ENCODE measurements around the gene LRRC45.

LRRC45 gene

GRCh38 chr17:81993729-81994592, 29.1 kb upstream of the LRRC45 start:
- no peak overlapping the region for H3K27ac ChIP-seq
- DNase-seq (ENCODE audit: low read depth, low spot score), result no peak

- DNase-seq (ENCODE audit: low read depth, low spot score), result no peak
- no peak overlapping the region for H3K27ac ChIP-seq
Measured at GRCh38 chr17:81994593-81995462, 28.3 kb upstream of the LRRC45 start.

GRCh38 chr17:81995463-81996231, 27.5 kb upstream of the LRRC45 start:
- DNase-seq (ENCODE audit: low read depth, low spot score), result no peak
- no peak overlapping the region for H3K27ac ChIP-seq

DNA sequence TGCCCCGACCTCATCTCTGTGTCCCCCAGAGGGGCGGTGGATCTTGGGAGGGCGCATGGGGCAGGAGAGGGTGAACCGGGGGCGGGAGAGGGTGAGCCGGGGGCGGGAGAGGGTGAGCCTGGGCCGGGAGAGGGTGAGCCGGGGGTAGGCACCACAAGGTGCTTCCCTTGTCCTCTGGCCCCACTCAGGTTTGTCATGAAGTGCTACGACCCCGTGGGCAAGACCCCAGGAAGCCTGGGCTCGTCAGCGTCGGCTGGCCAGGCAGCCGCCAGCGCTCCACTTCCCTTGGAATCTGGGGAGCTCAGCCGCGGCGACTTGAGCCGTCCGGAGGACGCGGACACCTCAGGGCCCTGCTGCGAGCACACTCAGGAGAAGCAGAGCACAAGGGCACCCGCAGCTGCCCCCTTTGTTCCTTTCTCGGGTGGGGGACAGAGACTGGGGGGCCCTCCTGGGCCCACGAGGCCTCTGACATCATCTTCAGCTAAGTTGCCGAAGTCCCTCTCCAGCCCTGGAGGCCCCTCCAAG, 26.8 kb upstream of the LRRC45 start:
- DNase-seq (ENCODE audit: low read depth, low spot score), result no peak

GRCh38 chr17:81996757-81997441, 26.2 kb upstream of the LRRC45 start:
- H3K27ac ChIP-seq, result no peak overlapping the region
- no peak for DNase-seq (ENCODE audit: low read depth, low spot score)

More for the DNA sequence above, 26.8 kb upstream of the LRRC45 start:
- H3K27ac ChIP-seq, result no peak overlapping the region

DNA sequence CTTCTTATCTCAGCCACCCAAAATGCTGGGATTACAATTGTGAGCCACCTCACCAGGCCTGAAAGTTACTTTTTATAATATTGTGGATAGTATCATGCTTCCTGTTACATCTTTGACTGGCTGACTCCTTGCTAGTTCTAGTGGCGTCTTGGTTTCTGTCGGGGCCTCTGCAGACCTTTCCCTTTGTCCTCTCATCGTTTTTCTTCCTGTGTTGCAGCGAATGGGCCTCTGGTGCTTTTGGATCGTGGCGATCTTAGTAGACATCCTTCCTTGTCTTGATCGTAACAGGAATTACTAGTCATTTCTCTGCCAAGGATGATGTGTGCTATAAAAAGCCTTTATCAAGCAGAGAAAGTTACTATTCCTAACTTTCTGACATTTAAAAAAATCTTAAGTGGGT, 24.9 kb upstream of the LRRC45 start:
- DNase-seq (ENCODE audit: low read depth, low spot score), result no peak
- H3K27ac ChIP-seq, result no peak overlapping the region

DNA sequence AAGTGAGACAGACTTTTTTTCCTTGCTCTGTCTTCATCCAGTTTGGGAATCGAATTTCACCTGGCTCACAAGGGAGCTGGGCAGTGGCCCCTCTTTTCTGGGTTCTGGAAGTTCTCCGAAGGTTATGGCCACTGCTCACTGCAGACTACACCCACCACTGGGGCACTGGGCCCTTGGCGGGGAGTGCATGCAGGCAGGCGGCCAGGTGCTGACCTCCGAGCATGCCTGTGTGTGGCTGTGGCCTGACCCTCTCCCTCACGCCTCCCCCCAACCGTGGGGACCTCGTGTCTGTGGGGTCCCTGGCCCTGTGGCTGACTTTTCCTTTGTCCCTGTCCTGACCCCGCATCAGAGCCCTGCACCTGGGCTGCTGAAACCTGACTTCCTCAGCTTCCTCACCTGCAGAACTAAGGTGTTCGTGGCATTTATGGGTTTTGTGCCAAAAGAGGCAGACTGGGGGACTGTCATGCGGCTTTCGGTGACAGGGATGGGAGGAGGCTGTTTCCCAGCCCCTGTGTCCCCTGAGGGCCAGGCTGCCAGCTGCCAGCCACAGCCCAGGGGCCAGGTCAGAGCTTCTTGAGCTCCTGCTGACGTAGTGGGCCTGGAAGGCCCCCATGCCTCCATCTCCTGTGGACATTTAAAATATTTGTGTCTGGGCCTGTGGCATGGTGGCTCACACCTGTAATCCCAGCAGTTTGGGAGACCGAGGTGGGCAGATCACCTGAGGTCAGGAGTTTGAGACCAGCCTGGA, 24.2 kb upstream of the LRRC45 start:
- no peak overlapping the region for H3K27ac ChIP-seq
- no peak for DNase-seq (ENCODE audit: low read depth, low spot score)

GRCh38 chr17:81999587-81999975, 23.5 kb upstream of the LRRC45 start:
- no peak overlapping the region for H3K27ac ChIP-seq
- DNase-seq (ENCODE audit: low read depth, low spot score), result no peak

- no peak overlapping the region for H3K27ac ChIP-seq
- no peak for DNase-seq (ENCODE audit: low read depth, low spot score)
Measured at GRCh38 chr17:81999976-82000802, 22.9 kb upstream of the LRRC45 start.

DNA sequence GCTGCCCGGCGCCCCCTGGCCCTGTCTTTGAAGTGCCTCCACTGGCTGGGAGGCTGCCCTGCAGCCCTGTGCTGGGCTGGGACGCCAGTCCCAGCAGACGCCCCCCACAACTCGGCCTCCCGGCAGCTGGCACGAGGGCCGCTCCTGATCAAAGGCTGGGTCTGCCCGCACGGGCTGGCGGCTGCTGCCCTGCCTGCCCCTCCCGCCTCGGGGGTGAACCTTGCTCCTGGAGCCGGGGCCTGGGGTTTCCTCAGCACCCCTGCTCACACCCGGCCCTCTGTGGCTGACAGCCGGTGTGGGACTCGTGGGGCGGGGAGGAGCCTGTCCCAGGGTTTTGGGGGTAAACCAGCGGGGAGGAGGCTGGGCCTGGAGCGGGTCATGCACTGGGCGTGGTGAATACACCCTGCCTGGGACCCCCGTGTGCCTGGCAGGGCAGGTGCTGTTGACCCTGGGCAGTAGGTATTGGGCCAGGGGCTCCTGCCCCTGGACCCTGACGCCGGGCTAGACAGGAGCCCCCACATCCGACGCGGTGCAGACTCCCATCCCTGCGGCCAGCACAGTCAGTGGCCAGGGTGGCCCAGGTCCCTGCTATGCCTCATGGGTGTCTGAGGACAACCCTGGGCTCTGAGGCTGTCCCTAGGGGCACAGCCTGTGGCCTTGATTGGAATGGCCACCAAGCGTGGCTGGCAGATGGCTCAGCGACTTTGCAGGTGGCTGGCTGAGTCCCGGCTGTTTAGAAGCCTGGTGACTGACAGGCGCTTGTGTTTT, 22.1 kb upstream of the LRRC45 start:
- no peak for DNase-seq (ENCODE audit: low read depth, low spot score)
- H3K27ac ChIP-seq, result no peak overlapping the region

- H3K27ac ChIP-seq, result no peak overlapping the region
- no peak for DNase-seq (ENCODE audit: low read depth, low spot score)
Measured at GRCh38 chr17:82001571-82002056, 21.5 kb upstream of the LRRC45 start.

GRCh38 chr17:82003411-82004381, 19.4 kb upstream of the LRRC45 start:
- H3K27ac ChIP-seq, result no peak overlapping the region
- peak; percentile 59 for DNase-seq (ENCODE audit: low read depth, low spot score)

GRCh38 chr17:82004517-82005455, 18.3 kb upstream of the LRRC45 start:
- no peak overlapping the region for H3K27ac ChIP-seq
- no peak for DNase-seq (ENCODE audit: low read depth, low spot score)

DNA sequence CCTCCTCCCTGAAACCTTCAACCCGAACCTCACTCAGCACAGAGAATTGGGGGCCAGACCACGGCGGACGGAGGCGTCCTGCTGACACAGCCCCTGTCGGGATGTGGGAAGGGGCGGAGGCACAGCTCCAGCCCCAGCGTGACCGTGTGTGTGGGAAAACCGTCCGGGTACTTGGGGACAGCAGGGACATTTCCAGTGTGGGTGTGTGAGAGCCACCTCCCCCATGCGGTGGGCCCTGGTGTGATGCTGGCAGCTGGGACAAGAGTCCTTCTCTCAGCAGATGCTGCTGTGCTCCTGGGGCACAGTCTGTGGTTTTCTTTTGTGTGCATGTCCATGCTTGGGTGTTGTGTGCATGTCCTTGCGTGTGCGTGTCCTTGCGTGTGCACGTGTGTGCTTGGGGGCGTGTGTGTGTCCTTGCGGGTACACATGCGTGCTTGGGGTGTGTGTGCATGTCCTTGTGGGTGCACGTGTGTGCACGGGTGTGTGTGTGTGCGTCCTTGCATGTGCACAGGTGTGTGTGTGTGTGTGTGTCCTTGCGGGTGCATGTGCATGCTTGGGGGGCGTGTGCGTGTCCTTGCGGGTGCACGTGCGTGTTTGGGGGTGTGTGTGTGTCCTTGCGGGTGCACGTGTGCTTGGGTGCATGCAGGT, 17.3 kb upstream of the LRRC45 start:
- no peak overlapping the region for H3K27ac ChIP-seq
- DNase-seq (ENCODE audit: low read depth, low spot score), result no peak

All from epithelial cell of prostate (primary cell).